Left lobe of liver (tissue), 2 donors: ENCODE data around the gene ENSA. TPM values are rescaled to one million over a fixed set of nuclear protein-coding genes. Genes with fewer than 3 reads are reported as not detected.
"Not testable (repeated sequence)": the region's sequence is repeated elsewhere in the genome, so short reads cannot be mapped to it uniquely, and the experiment has no call there.

Experiments used
- ATAC-seq: fragments of 200-7000 bp; cut with Tn5 transposase; one replicate; pipeline ENCODE4 v1.9.1; 2020; ENCODE audit warnings: mild to moderate bottlenecking, moderate library complexity
- DNase-seq: peaks from one replicate; pipeline ENCODE4 v3.0.0-alpha.2; 2020; ENCODE audit warnings: low spot score
- total RNA-seq: library from RNA; stranded (reverse); gene quantifications from one replicate; pipeline ENCODE4 v1.2.1, GENCODE V29; 2021
- donor health status: DM: no; HTN: no; CAD: no; lungs with moderate emphysema.
- donor health status: DM: no; HTN: yes; CAD: no.

ENSA gene
- total RNA-seq, 1 donor from 2014 or later, result 63.4 TPM

- no peak for ATAC-seq
- DNase-seq, result no peak
Observed at GRCh38 chr1:150622303-150622975, 7.0 kb downstream of the ENSA start.

- ATAC-seq (peak; percentile 78), DNase-seq (no peak)
Observed at GRCh38 chr1:150621497-150622302, 7.7 kb downstream of the ENSA start.

GRCh38 chr1:150620919-150621318 is 8.5 kb downstream of the ENSA start:
- ATAC-seq, result no peak
- DNase-seq, result no peak

GRCh38 chr1:150619576-150620509 is 9.6 kb downstream of the ENSA start:
- ATAC-seq, result peak; percentile 73

GRCh38 chr1:150615346-150616201 is 13.8 kb downstream of the ENSA start:
- DNase-seq (no peak), ATAC-seq (no peak)

More at GRCh38 chr1:150619576-150620509, 9.6 kb downstream of the ENSA start:
- DNase-seq, result no peak

GRCh38 chr1:150613061-150613920 is 16.1 kb downstream of the ENSA start:
- no peak for DNase-seq
- ATAC-seq, result peak; percentile 50

- DNase-seq, result no peak
- ATAC-seq, result no peak
Observed at GRCh38 chr1:150612014-150612345, 17.4 kb downstream of the ENSA start.

GRCh38 chr1:150610576-150610975 is 18.8 kb downstream of the ENSA start:
- DNase-seq (no peak), ATAC-seq (no peak)

GRCh38 chr1:150609732-150610131 is 19.7 kb downstream of the ENSA start:
- ATAC-seq, result no peak
- no peak for DNase-seq

- DNase-seq (no peak), ATAC-seq (no peak)
Observed at GRCh38 chr1:150606463-150607142, 22.8 kb downstream of the ENSA start.

GRCh38 chr1:150605451-150605731 is 24.0 kb downstream of the ENSA start:
- ATAC-seq, DNase-seq: not testable (repeated sequence)

GRCh38 chr1:150604226-150604588 is 25.2 kb downstream of the ENSA start:
- DNase-seq (no peak), ATAC-seq (no peak)

- no peak for ATAC-seq
- no peak for DNase-seq
Observed at GRCh38 chr1:150603711-150604110, 25.7 kb downstream of the ENSA start.

- not testable (repeated sequence) for DNase-seq, ATAC-seq
Observed at GRCh38 chr1:150602372-150602771, 27.0 kb downstream of the ENSA start.

GRCh38 chr1:150601540-150601939 is 27.9 kb downstream of the ENSA start:
- no peak for DNase-seq
- no peak for ATAC-seq

- not testable (repeated sequence) for ATAC-seq, DNase-seq
Observed at GRCh38 chr1:150598346-150598745, 31.1 kb downstream of the ENSA start.

GRCh38 chr1:150596976-150597375 is 32.4 kb downstream of the ENSA start:
- DNase-seq (no peak), ATAC-seq (no peak)

GRCh38 chr1:150596095-150596892 is 33.1 kb downstream of the ENSA start:
- no peak for DNase-seq

More at GRCh38 chr1:150596095-150596892, 33.1 kb downstream of the ENSA start:
- ATAC-seq, result no peak
